ENCODE measurements around the gene LAT. TPM values are rescaled to one million over a fixed set of nuclear protein-coding genes. Genes with fewer than 3 reads are reported as not detected.
A peak's percentile ranks its signal among the peaks of the same experiment; 100 is the strongest.
"Not testable (repeated sequence)": the region's sequence is repeated elsewhere in the genome, so short reads cannot be mapped to it uniquely, and the experiment has no call there.

Gene LAT
- total RNA-seq = 1 to 10 TPM in 1 of 2 donors, under 1 TPM in 1; 0.40 to 2.1 TPM
- polyA plus RNA-seq (ENCODE audit: insufficient read length in 2 of 2) = 10 to 100 TPM in 1 of 2 donors, 1 to 10 TPM in 1; 8.8 to 10.5 TPM
- long read RNA-seq, donor 1, partial matches to known transcripts = 0 of 1 reads
- long read RNA-seq, donor 1, other reads (novel, unspliced or antisense) = 0 of 1 reads
- long read RNA-seq, donor 2, partial matches to known transcripts = 0 of 1 reads
- long read RNA-seq, donor 2, other reads (novel, unspliced or antisense) = 0 of 1 reads
- long read RNA-seq, donor 3 = 0 reads
- long read RNA-seq, donor 4, partial matches to known transcripts = 0 of 2 reads
- long read RNA-seq, donor 4, other reads (novel, unspliced or antisense) = 0 of 2 reads

DNA sequence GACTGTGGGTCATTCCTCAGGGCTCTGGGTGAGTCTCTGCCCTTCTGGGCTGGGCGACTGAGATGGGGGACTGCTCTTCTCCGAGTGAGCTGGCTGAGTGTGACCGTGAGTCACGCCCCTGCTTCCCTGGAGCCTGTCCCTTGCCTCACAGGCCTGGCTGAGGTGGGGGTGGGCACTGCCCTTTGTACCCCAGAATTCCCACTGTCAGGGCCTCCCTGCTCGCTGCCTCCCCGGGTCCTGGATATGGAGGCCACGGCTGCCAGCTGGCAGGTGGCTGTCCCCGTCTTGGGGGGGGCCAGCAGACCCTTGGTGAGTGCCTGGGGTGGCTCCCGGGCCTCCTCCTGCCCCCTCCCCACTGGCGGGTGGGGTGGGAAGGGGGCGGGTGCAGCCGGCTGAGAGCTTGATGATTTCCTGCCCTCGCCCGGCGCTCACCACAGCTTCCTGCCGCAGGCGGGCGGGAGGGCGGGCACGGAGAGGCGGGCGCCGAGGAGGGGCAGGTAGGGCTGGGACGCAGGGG lies at the start of gene LAT:
LAT (plus strand) TSS at position 434 of the 517 bp plus-strand sequence. CDS start 366 bp downstream, outside the sequence.
- no peaks in the 10 kb centered on the region for H3K9me3 ChIP-seq (ENCODE audit: control insufficient read depth, insufficient read depth, low read length)
- no peak within 1 kb of the TSS for H3K27ac ChIP-seq (ENCODE audit: low read depth, low read length)
- 88% methylated on average over 18 of the region's 24 CpGs for WGBS (ENCODE audit: insufficient coverage)
- H3K4me3 ChIP-seq (ENCODE audit: low read depth, low read length) = no peak within 1 kb of the TSS
- no peak for DNase-seq (ENCODE audit: low read depth in 4 of 6, low spot score in 6 of 6)
- peaks cover 94% of the 10 kb centered on the region for H3K36me3 ChIP-seq (ENCODE audit: control insufficient read depth, insufficient read depth, low read length)
- H3K27me3 ChIP-seq (ENCODE audit: control insufficient read depth, insufficient read depth, low read length) = no peaks in the 10 kb centered on the region
- no peaks in the 10 kb centered on the region for H3K4me1 ChIP-seq (ENCODE audit: control insufficient read depth, insufficient read depth, low read length)

GRCh38 chr16:28935346-28935745 lies 49.5 kb upstream of the LAT start:
- Histone ChIP-seq H3K36me3 (ENCODE audit: control insufficient read depth, insufficient read depth, low read length) (no peaks in the 10 kb centered on the region), H3K4me3 (ENCODE audit: low read depth, low read length) (no peak overlapping the region), H3K27ac (ENCODE audit: low read depth, low read length) (no peak overlapping the region), H3K27me3 (ENCODE audit: control insufficient read depth, insufficient read depth, low read length) (no peaks in the 10 kb centered on the region), H3K4me1 (ENCODE audit: control insufficient read depth, insufficient read depth, low read length) (peaks cover 6% of the 10 kb centered on the region), H3K9me3 (ENCODE audit: control insufficient read depth, insufficient read depth, low read length) (no peaks in the 10 kb centered on the region)
- 93% methylated on average over 3 of the region's 4 CpGs for WGBS (ENCODE audit: insufficient coverage)
- no peak for DNase-seq (ENCODE audit: low read depth in 4 of 6, low spot score in 6 of 6)

DNA sequence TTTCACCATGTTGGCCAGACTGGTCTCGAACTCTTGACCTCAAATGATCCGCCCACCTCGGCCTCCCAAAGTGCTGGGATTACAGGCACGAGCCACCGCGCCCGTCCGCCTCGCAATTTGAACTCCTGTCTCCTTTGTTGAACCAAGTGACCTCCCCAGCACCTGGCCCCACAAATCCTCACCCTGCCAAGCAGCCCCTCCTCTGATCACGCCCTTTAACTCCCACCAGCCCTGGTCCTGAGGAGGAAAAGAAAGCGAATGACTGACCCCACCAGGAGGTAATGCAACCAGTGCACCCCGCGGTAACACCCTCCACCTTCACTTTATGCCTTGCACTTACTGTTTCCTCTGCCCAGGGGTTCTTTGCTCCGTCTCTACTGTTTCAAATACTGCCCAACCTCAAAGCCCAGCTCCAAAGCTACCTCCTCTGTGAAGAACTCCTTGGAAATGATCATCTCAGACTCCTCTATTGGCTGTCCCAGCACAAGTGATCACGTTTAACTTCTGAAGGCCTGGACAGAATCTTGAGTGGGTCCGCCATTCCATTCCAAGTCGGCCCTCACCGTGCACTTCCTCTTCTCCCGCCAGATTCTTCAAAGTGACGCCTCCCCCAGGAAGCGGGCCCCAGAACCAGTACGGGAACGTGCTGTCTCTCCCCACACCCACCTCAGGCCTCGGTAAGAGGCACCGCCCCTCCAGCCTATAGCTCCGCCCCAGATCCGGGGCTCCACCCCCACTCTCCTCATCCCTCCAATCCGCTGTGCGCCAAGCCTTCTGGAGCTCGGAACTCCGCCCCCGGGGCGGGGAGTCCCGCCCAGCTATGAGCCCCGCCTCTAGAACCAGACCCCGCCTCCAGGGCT lies 48.7 kb upstream of the LAT start:
- WGBS (ENCODE audit: insufficient coverage) = 20% methylated on average over 35 of the region's 36 CpGs

GRCh38 chr16:28936784-28937155 lies 48.1 kb upstream of the LAT start:
- no peak overlapping the region for H3K4me3 ChIP-seq (ENCODE audit: low read depth, low read length)
- H3K4me1 ChIP-seq (ENCODE audit: control insufficient read depth, insufficient read depth, low read length) = peaks cover 6% of the 10 kb centered on the region
- no peak overlapping the region for H3K27ac ChIP-seq (ENCODE audit: low read depth, low read length)
- WGBS (ENCODE audit: insufficient coverage) = 60% methylated on average over 19 of the region's 26 CpGs
- DNase-seq (ENCODE audit: low read depth in 4 of 6, low spot score in 6 of 6) = no peak
- H3K27me3 ChIP-seq (ENCODE audit: control insufficient read depth, insufficient read depth, low read length) = no peaks in the 10 kb centered on the region
- H3K36me3 ChIP-seq (ENCODE audit: control insufficient read depth, insufficient read depth, low read length) = no peaks in the 10 kb centered on the region
- H3K9me3 ChIP-seq (ENCODE audit: control insufficient read depth, insufficient read depth, low read length) = no peaks in the 10 kb centered on the region

More for the DNA sequence above, 48.7 kb upstream of the LAT start:
- Histone ChIP-seq H3K4me3 (ENCODE audit: low read depth, low read length) (peak overlapping the region; percentile 24), H3K27me3 (ENCODE audit: control insufficient read depth, insufficient read depth, low read length) (no peaks in the 10 kb centered on the region), H3K27ac (ENCODE audit: low read depth, low read length) (no peak overlapping the region), H3K4me1 (ENCODE audit: control insufficient read depth, insufficient read depth, low read length) (peaks cover 6% of the 10 kb centered on the region), H3K9me3 (ENCODE audit: control insufficient read depth, insufficient read depth, low read length) (no peaks in the 10 kb centered on the region), H3K36me3 (ENCODE audit: control insufficient read depth, insufficient read depth, low read length) (no peaks in the 10 kb centered on the region)
- DNase-seq (ENCODE audit: low read depth in 4 of 6, low spot score in 6 of 6) = peak in 2 of 6 donors; percentile 71 to 76

- no peaks in the 10 kb centered on the region for H3K27me3 ChIP-seq (ENCODE audit: control insufficient read depth, insufficient read depth, low read length)
- H3K36me3 ChIP-seq (ENCODE audit: control insufficient read depth, insufficient read depth, low read length) = no peaks in the 10 kb centered on the region
- H3K9me3 ChIP-seq (ENCODE audit: control insufficient read depth, insufficient read depth, low read length) = no peaks in the 10 kb centered on the region
- WGBS (ENCODE audit: insufficient coverage) = 82% methylated on average over 6 of the region's 14 CpGs
- no peak for DNase-seq (ENCODE audit: low read depth in 4 of 6, low spot score in 6 of 6)
- H3K4me3 ChIP-seq (ENCODE audit: low read depth, low read length) = no peak overlapping the region
- H3K4me1 ChIP-seq (ENCODE audit: control insufficient read depth, insufficient read depth, low read length) = peaks cover 6% of the 10 kb centered on the region
- no peak overlapping the region for H3K27ac ChIP-seq (ENCODE audit: low read depth, low read length)
Measured at GRCh38 chr16:28937222-28937876, 47.5 kb upstream of the LAT start.

GRCh38 chr16:28938721-28939120 lies 46.1 kb upstream of the LAT start:
- DNase-seq (ENCODE audit: low read depth in 4 of 6, low spot score in 6 of 6) = no peak
- Histone ChIP-seq H3K27ac (ENCODE audit: low read depth, low read length) (no peak overlapping the region), H3K4me1 (ENCODE audit: control insufficient read depth, insufficient read depth, low read length) (peaks cover 6% of the 10 kb centered on the region), H3K4me3 (ENCODE audit: low read depth, low read length) (no peak overlapping the region), H3K9me3 (ENCODE audit: control insufficient read depth, insufficient read depth, low read length) (no peaks in the 10 kb centered on the region), H3K36me3 (ENCODE audit: control insufficient read depth, insufficient read depth, low read length) (no peaks in the 10 kb centered on the region), H3K27me3 (ENCODE audit: control insufficient read depth, insufficient read depth, low read length) (no peaks in the 10 kb centered on the region)
- WGBS (ENCODE audit: insufficient coverage) = 71% methylated on average over 5 of the region's 7 CpGs

- not testable (repeated sequence) for H3K27me3 ChIP-seq (ENCODE audit: control insufficient read depth, insufficient read depth, low read length); H3K4me3 ChIP-seq (ENCODE audit: low read depth, low read length); H3K9me3 ChIP-seq (ENCODE audit: control insufficient read depth, insufficient read depth, low read length); H3K27ac ChIP-seq (ENCODE audit: low read depth, low read length); H3K36me3 ChIP-seq (ENCODE audit: control insufficient read depth, insufficient read depth, low read length); DNase-seq (ENCODE audit: low read depth in 4 of 6, low spot score in 6 of 6); H3K4me1 ChIP-seq (ENCODE audit: control insufficient read depth, insufficient read depth, low read length)
- WGBS (ENCODE audit: insufficient coverage) = 81% methylated on average over 4 of the region's 7 CpGs
Measured at GRCh38 chr16:28939825-28940224, 45.0 kb upstream of the LAT start.

GRCh38 chr16:28943281-28943680 lies 41.6 kb upstream of the LAT start:
- Histone ChIP-seq H3K27ac (ENCODE audit: low read depth, low read length) (no peak overlapping the region), H3K4me1 (ENCODE audit: control insufficient read depth, insufficient read depth, low read length) (peaks cover 10% of the 10 kb centered on the region), H3K27me3 (ENCODE audit: control insufficient read depth, insufficient read depth, low read length) (no peaks in the 10 kb centered on the region), H3K36me3 (ENCODE audit: control insufficient read depth, insufficient read depth, low read length) (no peaks in the 10 kb centered on the region), H3K4me3 (ENCODE audit: low read depth, low read length) (no peak overlapping the region), H3K9me3 (ENCODE audit: control insufficient read depth, insufficient read depth, low read length) (no peaks in the 10 kb centered on the region)
- DNase-seq (ENCODE audit: low read depth in 4 of 6, low spot score in 6 of 6) = no peak

DNA sequence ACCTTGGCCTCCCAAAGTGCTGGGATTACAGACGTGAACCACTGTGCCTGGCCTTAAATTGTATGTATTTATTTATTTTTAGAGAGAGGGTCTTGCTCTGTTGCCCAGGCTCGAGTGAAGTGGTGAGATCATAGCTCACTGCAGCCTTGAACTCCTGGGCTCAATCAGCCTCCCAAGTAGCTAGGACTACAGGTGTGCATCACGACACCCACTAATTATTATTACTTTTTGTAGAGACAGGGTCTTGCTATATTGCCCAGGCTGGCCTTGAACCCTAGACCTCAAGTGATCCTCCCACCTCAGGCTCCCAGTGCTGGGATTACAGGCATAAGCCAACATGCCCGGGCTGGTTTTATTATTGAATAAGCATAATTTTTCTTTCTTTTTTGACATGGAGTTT lies 38.2 kb upstream of the LAT start:
- WGBS (ENCODE audit: insufficient coverage) = no CpG with 5 or more reads among the region's 4 CpGs
- Histone ChIP-seq H3K27ac (ENCODE audit: low read depth, low read length) (no peak overlapping the region), H3K4me1 (ENCODE audit: control insufficient read depth, insufficient read depth, low read length) (peaks cover 20% of the 10 kb centered on the region), H3K9me3 (ENCODE audit: control insufficient read depth, insufficient read depth, low read length) (no peaks in the 10 kb centered on the region), H3K36me3 (ENCODE audit: control insufficient read depth, insufficient read depth, low read length) (no peaks in the 10 kb centered on the region), H3K4me3 (ENCODE audit: low read depth, low read length) (no peak overlapping the region), H3K27me3 (ENCODE audit: control insufficient read depth, insufficient read depth, low read length) (no peaks in the 10 kb centered on the region)
- DNase-seq (ENCODE audit: low read depth in 4 of 6, low spot score in 6 of 6) = no peak

Measured in spinal cord (tissue), 10 donors.